Liver (tissue), 9 donors: Measurements from ENCODE around the gene NUDCD2. TPM values are rescaled to one million over a fixed set of nuclear protein-coding genes. Genes with fewer than 3 reads are reported as not detected.
A peak's percentile ranks its signal among the peaks of the same experiment; 100 is the strongest.

Source experiments
- DNase-seq: peaks from one replicate; pipeline ENCODE4 v3.0.0-alpha.2; 2017; ENCODE audit warnings: low spot score
- H3K27ac ChIP-seq, 2 donors: one replicate each; pipeline ENCODE4 v1.7.0; 2013; ENCODE audit warnings: inconsistent platforms in 2 of 2, low read length in 2 of 2, control low read depth in 1 of 2, low read depth in 1 of 2, mild to moderate bottlenecking in 1 of 2
- H3K27me3 ChIP-seq, 4 donors: one replicate each; pipeline versions ENCODE4 v1.6.1 to v1.7.0; 2013; ENCODE audit warnings: low read length in 3 of 4, inconsistent platforms in 1 of 4, mild to moderate bottlenecking in 1 of 4, moderate library complexity in 1 of 4; ENCODE audit not compliant: control insufficient read depth in 4 of 4, insufficient read depth in 4 of 4
- H3K36me3 ChIP-seq, 4 donors: one replicate each; pipeline versions ENCODE4 v1.6.1 to v1.7.0; 2013; ENCODE audit warnings: low read length in 3 of 4, mild to moderate bottlenecking in 3 of 4, low read depth in 1 of 4, moderate library complexity in 1 of 4; ENCODE audit not compliant: control insufficient read depth in 4 of 4, insufficient read depth in 3 of 4
- H3K4me1 ChIP-seq, 4 donors: one replicate each; pipeline versions ENCODE4 v1.6.1 to v1.7.0; 2013; ENCODE audit warnings: low read length in 3 of 4, mild to moderate bottlenecking in 3 of 4, moderate library complexity in 1 of 4; ENCODE audit not compliant: control insufficient read depth in 4 of 4, insufficient read depth in 4 of 4
- H3K4me3 ChIP-seq, 3 donors: one replicate each; pipeline versions ENCODE4 v1.6.1 to v1.7.0; 2013; ENCODE audit warnings: low read length in 3 of 3, control low read depth in 1 of 3, low read depth in 1 of 3, mild to moderate bottlenecking in 1 of 3
- H3K9ac ChIP-seq, 2 donors: one replicate each; pipeline ENCODE4 v1.7.0; 2013; ENCODE audit warnings: low read length in 2 of 2, mild to moderate bottlenecking in 2 of 2, moderate library complexity in 2 of 2, control low read depth in 1 of 2, low read depth in 1 of 2
- H3K9me3 ChIP-seq, 4 donors: one replicate each; pipeline versions ENCODE4 v1.6.1 to v1.7.0; 2013; ENCODE audit warnings: low read length in 3 of 4; ENCODE audit not compliant: control insufficient read depth in 4 of 4
- ATF3 ChIP-seq: IDR thresholded peaks from 2 replicates; pipeline ENCODE4 v1.6.1; 2016; ENCODE audit warnings: antibody characterized with exemption
- CTCF ChIP-seq: fragments of 150-350 bp; IDR thresholded peaks from 2 replicates; pipeline ENCODE4 v1.5.1; 2017; ENCODE audit warnings: improper control_type of control experiment, low read depth, low read length; ENCODE audit not compliant: missing input control
- EGR1 ChIP-seq, 2 donors: IDR thresholded peaks; 2 replicates each; pipeline ENCODE4 v1.6.1; 2016 to 2018; ENCODE audit warnings: antibody characterized with exemption in 2 of 2, low read depth in 2 of 2
- GABPA ChIP-seq, 2 donors: IDR thresholded peaks in 1 of 2; conservative IDR thresholded peaks in 1 of 2; 2 replicates each; pipeline ENCODE4 v1.6.1; 2016; ENCODE audit warnings: antibody characterized with exemption in 2 of 2, mild to moderate bottlenecking in 1 of 2, moderate library complexity in 1 of 2
- HNF4A ChIP-seq, 2 donors: conservative IDR thresholded peaks; 2 replicates each; pipeline ENCODE4 v1.6.1; 2016; ENCODE audit warnings: antibody characterized with exemption in 2 of 2, mild to moderate bottlenecking in 2 of 2
- HNF4G ChIP-seq: IDR thresholded peaks from 2 replicates; pipeline ENCODE4 v1.6.1; 2016; ENCODE audit warnings: antibody characterized with exemption
- JUND ChIP-seq, 2 donors: IDR thresholded peaks; 2 replicates each; pipeline ENCODE4 v1.6.1; 2016; ENCODE audit warnings: antibody characterized with exemption in 2 of 2
- MAX ChIP-seq: IDR thresholded peaks from 2 replicates; pipeline ENCODE4 v1.6.1; 2016; ENCODE audit warnings: antibody characterized with exemption
- NR2F2 ChIP-seq: IDR thresholded peaks from 2 replicates; pipeline ENCODE4 v1.6.1; 2016; ENCODE audit warnings: antibody characterized with exemption
- REST ChIP-seq: IDR thresholded peaks from 2 replicates; pipeline ENCODE4 v1.6.1; 2016; ENCODE audit warnings: antibody characterized with exemption, mild to moderate bottlenecking
- RXRA ChIP-seq, 2 donors: IDR thresholded peaks; 2 replicates each; pipeline ENCODE4 v1.6.1; 2017 to 2018; ENCODE audit warnings: antibody characterized with exemption in 2 of 2, mild to moderate bottlenecking in 1 of 2
- SP1 ChIP-seq: IDR thresholded peaks from 2 replicates; pipeline ENCODE4 v1.6.1; 2018; ENCODE audit warnings: antibody characterized with exemption, mild to moderate bottlenecking
- TAF1 ChIP-seq: conservative IDR thresholded peaks from 2 replicates; pipeline ENCODE4 v1.6.1; 2016; ENCODE audit warnings: antibody characterized with exemption, mild to moderate bottlenecking
- YY1 ChIP-seq: IDR thresholded peaks from 2 replicates; pipeline ENCODE4 v1.6.1; 2016; ENCODE audit warnings: antibody characterized with exemption, mild to moderate bottlenecking
- WGBS: extraction: QIAGEN DNeasy Blood & Tissue Kit; methylation state at CpG from one replicate; pipeline ENCODE4 v1.1.7; 2013; 5-methylcytosine and 5-hydroxymethylcytosine counted together
- polyA plus RNA-seq, 2 donors: library from polyadenylated mRNA; stranded (reverse) in 1 of 2; unstranded in 1 of 2; fragments of 200-250 nt in 1 of 2; fragments of >200 nt in 1 of 2; fragmentation: Nextera tagmentation in 1 of 2; extraction: Ambion mirVana in 1 of 2; gene quantifications; one replicate each; pipeline versions ENCODE4 v1.2.1 to v1.2.3, GENCODE V29; 2013 to 2015
- total RNA-seq, 2 donors: library from RNA; depleted of rRNA; stranded (reverse); fragments of >200 nt; gene quantifications; one replicate each; pipeline ENCODE4 v1.2.3, GENCODE V29; 2014
- donor health status: healthy.
- donor health status: healthy.
- donor health status: healthy.
- donor health status: healthy.
- donor health status: healthy.

Gene NUDCD2
- total and polyA plus RNA-seq, 4 donors = 1.8 to 32.0 (median 4.3) TPM

GRCh38 chr5:163506095-163506457, 46.2 kb upstream of the NUDCD2 start:
- peak overlapping the region; percentile 95 to 100 for H3K9ac ChIP-seq
- H3K4me3 ChIP-seq = peak overlapping the region; percentile 65 to 98 (median 92)

GRCh38 chr5:163505368-163506094, 45.6 kb upstream of the NUDCD2 start, which contains the start of gene MAT2B:
Gene MAT2B, plus strand, starts transcription at chr5:163505619. Its CDS starts 68 bp downstream, at chr5:163505687.
- Histone ChIP-seq H3K36me3 (no peaks in the 10 kb centered on the region), H3K4me1 (peaks cover 7 to 65% (median 52%) of the 10 kb centered on the region in 4 donors), H3K9me3 (no peaks in the 10 kb centered on the region), H3K27me3 (no peaks in the 10 kb centered on the region), H3K4me3 (peak within 1 kb of the TSS; percentile 65 to 98 (median 92)), H3K9ac (peak within 1 kb of the TSS; percentile 95 to 100), H3K27ac (peak within 1 kb of the TSS; percentile 95 to 99)
- TF ChIP-seq HNF4G = no peak
- peak; percentile 56 for TF ChIP-seq MAX
- peak; percentile 84 for TF ChIP-seq YY1
- no peak for TF ChIP-seq ATF3
- TF ChIP-seq RXRA (IDR thresholded peaks at IDR 0.05) = peak; percentile 34 to 52
- peak; percentile 48 for TF ChIP-seq NR2F2
- TF ChIP-seq JUND (IDR thresholded peaks at IDR 0.05) = no peak
- peak; percentile 84 for TF ChIP-seq REST
- TF ChIP-seq TAF1 = peak; percentile 63
- peak; percentile 34 for TF ChIP-seq CTCF
- TF ChIP-seq GABPA (IDR thresholded peaks at IDR 0.05 in 1 of 2, conservative IDR thresholded peaks at IDR 0.05 in 1 of 2) = peak; percentile 50 to 88
- peak; percentile 32 to 47 for TF ChIP-seq HNF4A (conservative IDR thresholded peaks at IDR 0.05)
- peak; percentile 79 for TF ChIP-seq SP1
- TF ChIP-seq EGR1 (IDR thresholded peaks at IDR 0.05; ENCODE audit: low read depth in 2 of 2) = peak in 1 of 2 donors; percentile 39
- under 1% methylated on average over 64 of the region's 64 CpGs for WGBS
- peak; percentile 93 for DNase-seq

More at GRCh38 chr5:163506095-163506457, 46.2 kb upstream of the NUDCD2 start:
- Histone ChIP-seq H3K4me1 (peaks cover 7 to 65% (median 52%) of the 10 kb centered on the region in 4 donors), H3K9me3 (no peaks in the 10 kb centered on the region), H3K36me3 (no peaks in the 10 kb centered on the region), H3K27ac (peak overlapping the region; percentile 95 to 99), H3K27me3 (no peaks in the 10 kb centered on the region)
- TF ChIP-seq YY1 (no peak), JUND (IDR thresholded peaks at IDR 0.05) (no peak)
- no peak for DNase-seq
- under 1% methylated on average over 9 of the region's 9 CpGs for WGBS
